Keratinocyte (primary cell): Measurements from ENCODE around the gene UBA7. TPM values are rescaled to one million over a fixed set of nuclear protein-coding genes. Genes with fewer than 3 reads are reported as not detected.
A peak's percentile ranks its signal among the peaks of the same experiment; 100 is the strongest.

Experiments
- DNase-seq: peaks from one replicate; pipeline ENCODE4 v3.0.0-alpha.2; 2011; ENCODE audit warnings: low read depth, missing footprints, low spot score
- FAIRE-seq: peaks from 2 replicates; lab custom pipeline; 2011; peaks lifted over from hg19 to GRCh38; lab: Jason Lieb, UNC
- H2AFZ ChIP-seq: 2 replicates; pipeline ENCODE4 v1.6.0; 2012; ENCODE audit warnings: low read length, control low read depth, inconsistent platforms; ENCODE audit not compliant: control insufficient read depth
- H3K27ac ChIP-seq: 2 replicates; pipeline ENCODE4 v1.5.1; 2011; ENCODE audit warnings: low read length; ENCODE audit not compliant: control insufficient read depth, insufficient read depth
- H3K27me3 ChIP-seq: 3 replicates; pipeline ENCODE4 v1.6.0; 2011; ENCODE audit warnings: low read length; ENCODE audit not compliant: control insufficient read depth, insufficient read depth; ENCODE audit errors: extremely low read depth
- H3K36me3 ChIP-seq, 2 experiments: 2 replicates in 1 of 2; 3 replicates in 1 of 2; pipeline ENCODE4 v1.5.1; 2011; ENCODE audit warnings: low read length in 2 of 2, mild to moderate bottlenecking in 1 of 2; ENCODE audit not compliant: control insufficient read depth in 2 of 2, insufficient read depth in 2 of 2; ENCODE audit errors: extremely low read depth in 1 of 2
- H3K4me1 ChIP-seq: 3 replicates; pipeline ENCODE4 v1.5.1; 2011; ENCODE audit warnings: low read length; ENCODE audit not compliant: control insufficient read depth, insufficient read depth; ENCODE audit errors: extremely low read depth
- H3K4me2 ChIP-seq: 3 replicates; pipeline ENCODE4 v1.6.0; 2011; ENCODE audit warnings: low read depth, low read length; ENCODE audit not compliant: control insufficient read depth, insufficient read depth; ENCODE audit errors: extremely low read depth
- H3K4me3 ChIP-seq, 3 experiments: fragments of 200-600 bp in 1 of 3; sonication (generic) in 1 of 3; 2 replicates in 2 of 3; 3 replicates in 1 of 3; pipeline ENCODE4 v1.5.1; 2011 to 2016; ENCODE audit warnings: low read length in 3 of 3, mild to moderate bottlenecking in 3 of 3, control low read depth in 2 of 3, inconsistent platforms in 1 of 3, low read depth in 1 of 3, mixed read lengths in 1 of 3, mixed run types in 1 of 3, moderate library complexity in 1 of 3; ENCODE audit not compliant: control insufficient read depth in 2 of 3, insufficient read depth in 2 of 3; ENCODE audit errors: extremely low read depth in 1 of 3
- H3K79me2 ChIP-seq: 2 replicates; pipeline ENCODE4 v1.6.0; 2012; ENCODE audit warnings: low read length; ENCODE audit not compliant: control insufficient read depth, insufficient read depth
- H3K9ac ChIP-seq: 3 replicates; pipeline ENCODE4 v1.6.0; 2011; ENCODE audit warnings: low read length; ENCODE audit not compliant: control insufficient read depth, insufficient read depth; ENCODE audit errors: extremely low read depth
- H3K9me1 ChIP-seq: 3 replicates; pipeline ENCODE4 v1.6.0; 2011; ENCODE audit warnings: low read length; ENCODE audit not compliant: control insufficient read depth, insufficient read depth; ENCODE audit errors: extremely low read depth
- H3K9me3 ChIP-seq: 2 replicates; pipeline ENCODE4 v1.5.1; 2012; ENCODE audit warnings: low read depth, low read length; ENCODE audit not compliant: control insufficient read depth
- H4K20me1 ChIP-seq: 3 replicates; pipeline ENCODE4 v1.6.0; 2011; ENCODE audit warnings: low read length; ENCODE audit not compliant: control insufficient read depth, insufficient read depth; ENCODE audit errors: extremely low read depth
- CTCF ChIP-seq, 3 experiments: IDR thresholded peaks in 1 of 3; conservative IDR thresholded peaks in 1 of 3; optimal IDR thresholded peaks in 1 of 3; 2 replicates in 2 of 3; 3 replicates in 1 of 3; pipeline versions ENCODE3 to v1.5.1; 2011; ENCODE audit warnings: low read length in 3 of 3, mild to moderate bottlenecking in 3 of 3, moderate library complexity in 2 of 3, control low read depth in 1 of 3, inconsistent platforms in 1 of 3; ENCODE audit not compliant: insufficient read depth in 2 of 3; ENCODE audit errors: extremely low read depth in 1 of 3
- EZH2 ChIP-seq: IDR thresholded peaks from one replicate; pipeline ENCODE4 v1.6.1; 2012; ENCODE audit warnings: inconsistent platforms, mild to moderate bottlenecking, low read length, moderate library complexity
- dilution Hi-C: fragments of 300-500 bp; cut with MboI; formaldehyde crosslinking; loops from one replicate; pipeline ENCODE4 v1.7.0; 2020; ENCODE audit warnings: low sequenced_read_pairs; ENCODE audit not compliant: extremely low pct_ligation_motif_present
- polyA plus RNA-seq, 5 experiments: library from polyadenylated mRNA; depleted of rRNA in 3 of 5; stranded (reverse) in 3 of 5; stranded (forward) in 1 of 5; unstranded in 1 of 5; fragments of >200 nt; gene quantifications; 1 replicate in 1 of 5; 2 replicates in 3 of 5; 3 replicates in 1 of 5; pipeline versions ENCODE4 v1.2.1 to v1.2.3, GENCODE V29; 2011 to 2012; ENCODE audit warnings: missing spikeins in 2 of 5, low read depth in 1 of 5, low replicate concordance in 1 of 5

Gene UBA7
- polyA plus RNA-seq, 1 donor (not counting 4 experiments of a cell fraction or from before 2014, with no cell fraction given): 5.4 TPM

- H3K36me3 ChIP-seq: peaks cover 0 to 9% of the 10 kb centered on the region in 2 experiments
- peak within 1 kb of the TSS; percentile 86 for H3K9ac ChIP-seq
- TF ChIP-seq CTCF (optimal IDR thresholded peaks at IDR 0.05 in 1 of 3, IDR thresholded peaks at IDR 0.05 in 1 of 3, conservative IDR thresholded peaks at IDR 0.05 in 1 of 3; ENCODE audit: extremely low read depth in 1 of 3, insufficient read depth in 2 of 3, low read length in 3 of 3): peak in 2 of 3 experiments; percentile 86 to 96
- TF ChIP-seq EZH2: no peak
- FAIRE-seq: peak; percentile 55
- H3K27ac ChIP-seq: peak within 1 kb of the TSS; percentile 69
- H3K4me2 ChIP-seq: peak within 1 kb of the TSS; percentile 98
- no peaks in the 10 kb centered on the region for H3K9me3 ChIP-seq
- DNase-seq: no peak
- peaks cover 7% of the 10 kb centered on the region for H4K20me1 ChIP-seq
- peak within 1 kb of the TSS; percentile 80 to 89 (median 84) for H3K4me3 ChIP-seq
- dilution Hi-C loops: no loop called here
- H3K4me1 ChIP-seq: peaks cover 43% of the 10 kb centered on the region
- H3K79me2 ChIP-seq: peaks cover 12% of the 10 kb centered on the region
- H3K9me1 ChIP-seq: peaks cover 5% of the 10 kb centered on the region
- H2AFZ ChIP-seq: peak within 1 kb of the TSS; percentile 91
- H3K27me3 ChIP-seq: no peaks in the 10 kb centered on the region
Measured at GRCh38 chr3:49802719-49803464, 10.9 kb downstream of the UBA7 start, which contains the start of gene INKA1. Gene INKA1, plus strand, starts transcription at chr3:49803261. Its CDS starts 132 bp downstream, at chr3:49803393.

- Histone ChIP-seq H3K4me2 (no peak overlapping the region), H3K36me3 (peaks cover 0 to 8% of the 10 kb centered on the region in 2 experiments), H3K9me1 (peaks cover 4% of the 10 kb centered on the region), H3K27me3 (no peaks in the 10 kb centered on the region), H3K79me2 (peaks cover 12% of the 10 kb centered on the region), H3K27ac (no peak overlapping the region), H3K9ac (no peak overlapping the region), H2AFZ (no peak overlapping the region), H4K20me1 (peaks cover 7% of the 10 kb centered on the region), H3K4me1 (peaks cover 29% of the 10 kb centered on the region), H3K9me3 (no peaks in the 10 kb centered on the region), H3K4me3 (no peak overlapping the region)
- no peak for TF ChIP-seq EZH2
- TF ChIP-seq CTCF (optimal IDR thresholded peaks at IDR 0.05 in 1 of 3, IDR thresholded peaks at IDR 0.05 in 1 of 3, conservative IDR thresholded peaks at IDR 0.05 in 1 of 3; ENCODE audit: extremely low read depth in 1 of 3, insufficient read depth in 2 of 3, low read length in 3 of 3): no peak
- FAIRE-seq (peak; percentile 29), DNase-seq (no peak)
- dilution Hi-C loops: no loop called here
Measured at GRCh38 chr3:49801160-49801559, 12.6 kb downstream of the UBA7 start.
